Measurements from ENCODE around the gene DPEP3.

DNA sequence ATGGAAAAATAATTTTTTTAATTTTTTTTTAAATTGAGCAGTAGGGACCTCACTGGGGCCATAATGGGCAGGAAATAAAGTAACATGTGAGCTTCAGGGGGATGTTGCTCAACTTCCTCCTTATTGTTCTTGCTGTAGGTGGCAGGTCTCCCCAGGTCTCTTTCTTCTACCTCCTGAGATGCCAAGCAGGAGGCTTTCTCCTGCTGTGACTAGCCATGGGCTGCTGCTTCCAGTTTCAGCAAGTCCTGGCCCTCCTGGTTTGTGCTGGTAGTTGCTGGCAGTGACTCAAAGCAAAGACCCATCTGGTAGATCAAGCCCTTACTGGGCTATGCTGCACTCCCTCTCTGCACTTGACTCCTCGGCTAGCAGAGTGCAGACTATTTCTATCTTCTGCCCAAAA, 33.1 kb upstream of the DPEP3 start:
- TF ChIP-seq, protein P1, sequence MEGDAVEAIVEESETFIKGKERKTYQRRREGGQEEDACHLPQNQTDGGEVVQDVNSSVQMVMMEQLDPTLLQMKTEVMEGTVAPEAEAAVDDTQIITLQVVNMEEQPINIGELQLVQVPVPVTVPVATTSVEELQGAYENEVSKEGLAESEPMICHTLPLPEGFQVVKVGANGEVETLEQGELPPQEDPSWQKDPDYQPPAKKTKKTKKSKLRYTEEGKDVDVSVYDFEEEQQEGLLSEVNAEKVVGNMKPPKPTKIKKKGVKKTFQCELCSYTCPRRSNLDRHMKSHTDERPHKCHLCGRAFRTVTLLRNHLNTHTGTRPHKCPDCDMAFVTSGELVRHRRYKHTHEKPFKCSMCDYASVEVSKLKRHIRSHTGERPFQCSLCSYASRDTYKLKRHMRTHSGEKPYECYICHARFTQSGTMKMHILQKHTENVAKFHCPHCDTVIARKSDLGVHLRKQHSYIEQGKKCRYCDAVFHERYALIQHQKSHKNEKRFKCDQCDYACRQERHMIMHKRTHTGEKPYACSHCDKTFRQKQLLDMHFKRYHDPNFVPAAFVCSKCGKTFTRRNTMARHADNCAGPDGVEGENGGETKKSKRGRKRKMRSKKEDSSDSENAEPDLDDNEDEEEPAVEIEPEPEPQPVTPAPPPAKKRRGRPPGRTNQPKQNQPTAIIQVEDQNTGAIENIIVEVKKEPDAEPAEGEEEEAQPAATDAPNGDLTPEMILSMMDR (IDR thresholded peaks at IDR 0.05) = no peak
- no peak for TF ChIP-seq EZH2 (IDR thresholded peaks at IDR 0.05; ENCODE audit: borderline replicate concordance, insufficient read depth, low read depth, low read length, poor library complexity, severe bottlenecking)
